OCI-LY3 (cell line): ENCODE results near the gene BNIP2.

ENCODE experiments used
- EZH2phosphoT487 ChIP-seq: fragments of 200-600 bp; shearing (Covaris generic); IDR thresholded peaks from 2 replicates; pipeline ENCODE4 v1.6.1; 2018; ENCODE audit warnings: antibody characterized with exemption, mixed run types, low read depth
- TF ChIP-seq, protein P1 (sequence below): fragments of 200-600, 300-600 bp; sonication (generic); IDR thresholded peaks from 2 replicates; pipeline ENCODE4 v1.5.1; 2014; ENCODE audit warnings: antibody characterized with exemption, low read length, low read depth

DNA sequence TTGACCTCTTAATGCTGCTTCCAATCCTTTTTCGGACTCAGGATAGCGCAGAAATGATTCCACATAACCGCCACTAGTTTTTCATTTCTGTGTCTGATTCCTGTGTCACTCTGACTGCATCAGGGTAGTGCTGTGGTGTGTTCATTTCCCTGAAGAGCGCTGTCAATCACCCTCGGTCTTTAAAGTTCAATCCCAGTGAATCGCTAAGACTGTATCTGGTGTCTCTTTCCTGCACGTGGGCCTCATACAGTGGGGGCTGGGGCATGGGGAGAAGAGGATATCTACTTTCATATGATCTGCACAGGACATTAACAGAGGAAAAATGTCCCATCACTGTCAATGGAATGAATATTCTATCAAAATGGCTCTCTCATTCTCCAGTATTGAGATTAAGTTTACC is 32.9 kb upstream of the BNIP2 start:
- TF ChIP-seq, protein P1, sequence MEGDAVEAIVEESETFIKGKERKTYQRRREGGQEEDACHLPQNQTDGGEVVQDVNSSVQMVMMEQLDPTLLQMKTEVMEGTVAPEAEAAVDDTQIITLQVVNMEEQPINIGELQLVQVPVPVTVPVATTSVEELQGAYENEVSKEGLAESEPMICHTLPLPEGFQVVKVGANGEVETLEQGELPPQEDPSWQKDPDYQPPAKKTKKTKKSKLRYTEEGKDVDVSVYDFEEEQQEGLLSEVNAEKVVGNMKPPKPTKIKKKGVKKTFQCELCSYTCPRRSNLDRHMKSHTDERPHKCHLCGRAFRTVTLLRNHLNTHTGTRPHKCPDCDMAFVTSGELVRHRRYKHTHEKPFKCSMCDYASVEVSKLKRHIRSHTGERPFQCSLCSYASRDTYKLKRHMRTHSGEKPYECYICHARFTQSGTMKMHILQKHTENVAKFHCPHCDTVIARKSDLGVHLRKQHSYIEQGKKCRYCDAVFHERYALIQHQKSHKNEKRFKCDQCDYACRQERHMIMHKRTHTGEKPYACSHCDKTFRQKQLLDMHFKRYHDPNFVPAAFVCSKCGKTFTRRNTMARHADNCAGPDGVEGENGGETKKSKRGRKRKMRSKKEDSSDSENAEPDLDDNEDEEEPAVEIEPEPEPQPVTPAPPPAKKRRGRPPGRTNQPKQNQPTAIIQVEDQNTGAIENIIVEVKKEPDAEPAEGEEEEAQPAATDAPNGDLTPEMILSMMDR = no peak
- TF ChIP-seq EZH2phosphoT487 = no peak
